ENCODE measurements around the gene MAGEH1.

The MAGEH1 gene

GRCh38 chrX:55490974-55491373 lies 39.0 kb downstream of the MAGEH1 start:
- no peak for DNase-seq

All from NCI-H510A (cell line).